ENCODE measurements around the gene BID. TPM values are rescaled to one million over a fixed set of nuclear protein-coding genes. Genes with fewer than 3 reads are reported as not detected.

The BID gene
- 22.7 and 29.0 TPM in 2 replicates for total RNA-seq

GRCh38 chr22:17774206-17774925 lies at the start of gene BID:
Gene BID, minus strand, starts transcription at chr22:17774469. Its CDS starts 24,353 bp downstream, at chr22:17750116.

Other genes with a start within 250 kb of the BID start
- 0.12 TPM in 1 of 2 replicates, not detected in the other for gene SLC25A18, start 211.0 kb downstream of the BID start, total RNA-seq
- 85.6 and 90.1 TPM in 2 replicates for gene ATP6V1E1, start 145.7 kb downstream of the BID start, total RNA-seq
- 41.3 and 42.2 TPM in 2 replicates for gene BCL2L13, start 135.7 kb downstream of the BID start, total RNA-seq